ENCODE measurements around the gene MAST2.

Gene MAST2

GRCh38 chr1:45979074-45979777, 175.8 kb downstream of the MAST2 start:
- Histone ChIP-seq H3K9me3 (replicated peaks; ENCODE audit: insufficient read depth, low read length) (no peaks in the 10 kb centered on the region), H3K27ac (ENCODE audit: low read length) (no peak overlapping the region), H3K9ac (ENCODE audit: low read length) (no peak overlapping the region), H3K4me3 (ENCODE audit: low read length) (no peak overlapping the region), H3K79me2 (ENCODE audit: low read length) (peaks cover 4% of the 10 kb centered on the region; the same call in 1 of the 2 replicates), H2AFZ (ENCODE audit: low read length) (no peak overlapping the region), H3K36me3 (replicated peaks; ENCODE audit: insufficient read depth, low read length) (no peaks in the 10 kb centered on the region), H4K20me1 (ENCODE audit: insufficient read depth, low read length) (no peaks in the 10 kb centered on the region), H3F3A (ENCODE audit: insufficient read depth, low read length) (no peaks in the 10 kb centered on the region), H3K4me2 (ENCODE audit: low read depth, low read length) (no peak overlapping the region), H3K4me1 (ENCODE audit: low read length) (no peaks in the 10 kb centered on the region), H3K9me2 (replicated peaks; ENCODE audit: insufficient read depth, low read length) (no peaks in the 10 kb centered on the region), H3K27me3 (replicated peaks; ENCODE audit: insufficient read depth, low read length) (no peaks in the 10 kb centered on the region)
- no peak for DNase-seq
- no peak for TF ChIP-seq EZH2 (optimal IDR thresholded peaks at IDR 0.05; ENCODE audit: low read depth, low read length)
- TF ChIP-seq, protein P1, sequence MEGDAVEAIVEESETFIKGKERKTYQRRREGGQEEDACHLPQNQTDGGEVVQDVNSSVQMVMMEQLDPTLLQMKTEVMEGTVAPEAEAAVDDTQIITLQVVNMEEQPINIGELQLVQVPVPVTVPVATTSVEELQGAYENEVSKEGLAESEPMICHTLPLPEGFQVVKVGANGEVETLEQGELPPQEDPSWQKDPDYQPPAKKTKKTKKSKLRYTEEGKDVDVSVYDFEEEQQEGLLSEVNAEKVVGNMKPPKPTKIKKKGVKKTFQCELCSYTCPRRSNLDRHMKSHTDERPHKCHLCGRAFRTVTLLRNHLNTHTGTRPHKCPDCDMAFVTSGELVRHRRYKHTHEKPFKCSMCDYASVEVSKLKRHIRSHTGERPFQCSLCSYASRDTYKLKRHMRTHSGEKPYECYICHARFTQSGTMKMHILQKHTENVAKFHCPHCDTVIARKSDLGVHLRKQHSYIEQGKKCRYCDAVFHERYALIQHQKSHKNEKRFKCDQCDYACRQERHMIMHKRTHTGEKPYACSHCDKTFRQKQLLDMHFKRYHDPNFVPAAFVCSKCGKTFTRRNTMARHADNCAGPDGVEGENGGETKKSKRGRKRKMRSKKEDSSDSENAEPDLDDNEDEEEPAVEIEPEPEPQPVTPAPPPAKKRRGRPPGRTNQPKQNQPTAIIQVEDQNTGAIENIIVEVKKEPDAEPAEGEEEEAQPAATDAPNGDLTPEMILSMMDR (IDR thresholded peaks at IDR 0.05; ENCODE audit: low read length), result no peak
- no peak for TF ChIP-seq EZH2phosphoT487 (IDR thresholded peaks at IDR 0.05; ENCODE audit: low read length)

GRCh38 chr1:45979778-45980176, 176.4 kb downstream of the MAST2 start:
- no peaks in the 10 kb centered on the region for H3F3A ChIP-seq (ENCODE audit: insufficient read depth, low read length)
- no peak for DNase-seq
- H3K9me2 ChIP-seq (replicated peaks; ENCODE audit: insufficient read depth, low read length), result no peaks in the 10 kb centered on the region
- no peak overlapping the region for H2AFZ ChIP-seq (ENCODE audit: low read length)
- H3K27me3 ChIP-seq (replicated peaks; ENCODE audit: insufficient read depth, low read length), result no peaks in the 10 kb centered on the region
- H3K9ac ChIP-seq (ENCODE audit: low read length), result no peak overlapping the region
- no peaks in the 10 kb centered on the region for H3K36me3 ChIP-seq (replicated peaks; ENCODE audit: insufficient read depth, low read length)
- H4K20me1 ChIP-seq (ENCODE audit: insufficient read depth, low read length), result no peaks in the 10 kb centered on the region
- H3K4me1 ChIP-seq (ENCODE audit: low read length), result no peaks in the 10 kb centered on the region
- H3K27ac ChIP-seq (ENCODE audit: low read length), result no peak overlapping the region
- no peak overlapping the region for H3K4me3 ChIP-seq (ENCODE audit: low read length)
- H3K4me2 ChIP-seq (ENCODE audit: low read depth, low read length), result no peak overlapping the region
- H3K9me3 ChIP-seq (replicated peaks; ENCODE audit: insufficient read depth, low read length), result no peaks in the 10 kb centered on the region
- TF ChIP-seq EZH2phosphoT487 (IDR thresholded peaks at IDR 0.05; ENCODE audit: low read length) (no peak), EZH2 (optimal IDR thresholded peaks at IDR 0.05; ENCODE audit: low read depth, low read length) (no peak)
- TF ChIP-seq, protein P1 (IDR thresholded peaks at IDR 0.05; ENCODE audit: low read length), result no peak
- peaks cover 4% of the 10 kb centered on the region; the same call in 1 of the 2 replicates for H3K79me2 ChIP-seq (ENCODE audit: low read length)

- H3K79me2 ChIP-seq (ENCODE audit: low read length), result peaks cover 7% of the 10 kb centered on the region; the same call in 1 of the 2 replicates
Measured at GRCh38 chr1:45982359-45982758, 178.9 kb downstream of the MAST2 start.

More at GRCh38 chr1:45982359-45982758, 178.9 kb downstream of the MAST2 start:
- Histone ChIP-seq H3K27me3 (replicated peaks; ENCODE audit: insufficient read depth, low read length) (no peaks in the 10 kb centered on the region), H3K36me3 (replicated peaks; ENCODE audit: insufficient read depth, low read length) (no peaks in the 10 kb centered on the region), H3K9me3 (replicated peaks; ENCODE audit: insufficient read depth, low read length) (no peaks in the 10 kb centered on the region), H4K20me1 (ENCODE audit: insufficient read depth, low read length) (no peaks in the 10 kb centered on the region), H3K4me2 (ENCODE audit: low read depth, low read length) (no peak overlapping the region), H2AFZ (ENCODE audit: low read length) (no peak overlapping the region), H3K27ac (ENCODE audit: low read length) (no peak overlapping the region), H3K9ac (ENCODE audit: low read length) (no peak overlapping the region), H3K4me1 (ENCODE audit: low read length) (no peaks in the 10 kb centered on the region), H3K4me3 (ENCODE audit: low read length) (no peak overlapping the region), H3K9me2 (replicated peaks; ENCODE audit: insufficient read depth, low read length) (no peaks in the 10 kb centered on the region), H3F3A (ENCODE audit: insufficient read depth, low read length) (no peaks in the 10 kb centered on the region)
- no peak for TF ChIP-seq EZH2 (optimal IDR thresholded peaks at IDR 0.05; ENCODE audit: low read depth, low read length)
- TF ChIP-seq, protein P1 (IDR thresholded peaks at IDR 0.05; ENCODE audit: low read length), result no peak
- no peak for TF ChIP-seq EZH2phosphoT487 (IDR thresholded peaks at IDR 0.05; ENCODE audit: low read length)
- DNase-seq, result no peak
